Esophagus muscularis mucosa (tissue), 4 donors: ENCODE measurements around the gene SLC35B1.

Experiments used
- CTCF ChIP-seq, 3 experiments: fragments of 200-600 bp in 2 of 3; fragments of 450-650 bp in 1 of 3; sonication (generic) in 2 of 3; IDR thresholded peaks; one replicate each; pipeline ENCODE4 v1.5.1; 2017 to 2019; ENCODE audit warnings: antibody characterized with exemption in 3 of 3, mild to moderate bottlenecking in 2 of 3, moderate library complexity in 1 of 3
- EP300 ChIP-seq: sonication (generic); formaldehyde crosslinking; IDR thresholded peaks from one replicate; pipeline ENCODE4 v1.6.1; 2017; ENCODE audit warnings: antibody characterized with exemption
- POLR2A ChIP-seq: fragments of 450-650 bp; IDR thresholded peaks from one replicate; pipeline ENCODE4 v1.6.1; 2017; ENCODE audit warnings: antibody characterized with exemption, moderate library complexity, mild to moderate bottlenecking, low read depth

GRCh38 chr17:49728425-49728824 lies 20.7 kb upstream of the SLC35B1 start:
- TF ChIP-seq CTCF (IDR thresholded peaks at IDR 0.05): no peak
- TF ChIP-seq POLR2A: no peak
- TF ChIP-seq EP300: no peak
